SU-DHL-6 (cell line): Measurements from ENCODE around the gene HHIPL2.

Experiments used
- CTCF ChIP-seq: fragments of 200-600 bp; sonication (generic); IDR thresholded peaks from one replicate; pipeline ENCODE4 v1.5.1; 2017; ENCODE audit warnings: antibody characterized with exemption, mild to moderate bottlenecking, low read length, moderate library complexity; ENCODE audit not compliant: insufficient read depth, poor library complexity, severe bottlenecking
- EZH2phosphoT487 ChIP-seq: fragments of 200-600 bp; sonication (generic), shearing (Covaris generic); conservative IDR thresholded peaks from 2 replicates; pipeline ENCODE4 v1.6.1; 2018; ENCODE audit warnings: mild to moderate bottlenecking, antibody characterized with exemption, low read length, moderate library complexity, mixed read lengths

GRCh38 chr1:222547944-222548671 lies at the start of gene HHIPL2:
- TF ChIP-seq CTCF (no peak), EZH2phosphoT487 (no peak)
